ENCODE measurements around the gene EIF2B4.

DNA sequence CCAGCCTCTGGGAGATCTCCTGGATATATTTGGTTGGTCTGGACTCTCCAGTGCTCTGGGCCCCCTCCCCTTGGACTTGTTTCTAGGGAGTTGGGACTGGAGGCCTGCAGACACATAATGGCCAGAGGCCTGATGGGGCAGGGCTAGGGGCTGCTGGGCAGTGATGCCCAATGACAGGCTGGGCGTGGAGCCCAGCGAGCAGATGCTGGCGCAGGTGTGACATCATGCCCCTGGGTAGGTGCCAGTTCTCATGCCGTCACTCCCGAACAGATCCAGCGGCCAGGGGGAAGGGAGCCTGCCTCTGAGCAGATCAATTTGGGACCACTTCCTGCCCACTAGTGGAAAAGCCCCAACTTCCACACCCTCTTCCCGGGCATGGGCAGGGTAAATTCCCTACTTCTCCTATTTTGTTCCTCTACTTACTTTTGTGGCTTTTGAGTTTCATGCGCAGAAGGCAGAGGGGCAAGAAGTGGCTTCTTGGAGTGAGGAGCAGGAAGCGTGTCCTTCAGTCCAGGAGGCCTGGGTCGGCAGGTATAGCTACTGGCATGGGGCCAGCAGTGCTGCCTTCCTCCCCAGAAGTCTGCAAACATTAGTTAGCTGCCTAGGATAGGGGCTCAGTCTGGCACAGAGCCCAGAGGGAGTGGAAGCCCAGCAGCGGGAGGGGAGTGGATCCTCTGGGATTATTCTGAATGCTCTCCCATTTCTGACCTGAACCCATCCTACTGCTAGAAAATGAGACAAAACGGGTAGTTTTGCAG, 53.3 kb downstream of the EIF2B4 start:
- TF ChIP-seq HDAC6 (IDR thresholded peaks at IDR 0.05; ENCODE audit: low read depth, low read length) (no peak), ZNF234 (CRISPR knock-in tag; conservative IDR thresholded peaks at IDR 0.05) (no peak), ZNF121 (CRISPR knock-in tag; IDR thresholded peaks at IDR 0.05) (no peak), NR1H2 (CRISPR knock-in tag; IDR thresholded peaks at IDR 0.05; ENCODE audit: borderline replicate concordance, low read depth) (no peak), TCF7 (IDR thresholded peaks at IDR 0.05; ENCODE audit: low read depth) (no peak), ZBTB8A (CRISPR knock-in tag; IDR thresholded peaks at IDR 0.05; ENCODE audit: borderline replicate concordance, low read depth) (no peak), KDM5A (IDR thresholded peaks at IDR 0.05; ENCODE audit: borderline replicate concordance, low read length) (no peak), JUND (CRISPR knock-in tag; IDR thresholded peaks at IDR 0.05) (no peak)
- TF ChIP-seq, protein P1, sequence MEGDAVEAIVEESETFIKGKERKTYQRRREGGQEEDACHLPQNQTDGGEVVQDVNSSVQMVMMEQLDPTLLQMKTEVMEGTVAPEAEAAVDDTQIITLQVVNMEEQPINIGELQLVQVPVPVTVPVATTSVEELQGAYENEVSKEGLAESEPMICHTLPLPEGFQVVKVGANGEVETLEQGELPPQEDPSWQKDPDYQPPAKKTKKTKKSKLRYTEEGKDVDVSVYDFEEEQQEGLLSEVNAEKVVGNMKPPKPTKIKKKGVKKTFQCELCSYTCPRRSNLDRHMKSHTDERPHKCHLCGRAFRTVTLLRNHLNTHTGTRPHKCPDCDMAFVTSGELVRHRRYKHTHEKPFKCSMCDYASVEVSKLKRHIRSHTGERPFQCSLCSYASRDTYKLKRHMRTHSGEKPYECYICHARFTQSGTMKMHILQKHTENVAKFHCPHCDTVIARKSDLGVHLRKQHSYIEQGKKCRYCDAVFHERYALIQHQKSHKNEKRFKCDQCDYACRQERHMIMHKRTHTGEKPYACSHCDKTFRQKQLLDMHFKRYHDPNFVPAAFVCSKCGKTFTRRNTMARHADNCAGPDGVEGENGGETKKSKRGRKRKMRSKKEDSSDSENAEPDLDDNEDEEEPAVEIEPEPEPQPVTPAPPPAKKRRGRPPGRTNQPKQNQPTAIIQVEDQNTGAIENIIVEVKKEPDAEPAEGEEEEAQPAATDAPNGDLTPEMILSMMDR (CRISPR knock-in tag; IDR thresholded peaks at IDR 0.05) = no peak
- TF ChIP-seq, protein P2, sequence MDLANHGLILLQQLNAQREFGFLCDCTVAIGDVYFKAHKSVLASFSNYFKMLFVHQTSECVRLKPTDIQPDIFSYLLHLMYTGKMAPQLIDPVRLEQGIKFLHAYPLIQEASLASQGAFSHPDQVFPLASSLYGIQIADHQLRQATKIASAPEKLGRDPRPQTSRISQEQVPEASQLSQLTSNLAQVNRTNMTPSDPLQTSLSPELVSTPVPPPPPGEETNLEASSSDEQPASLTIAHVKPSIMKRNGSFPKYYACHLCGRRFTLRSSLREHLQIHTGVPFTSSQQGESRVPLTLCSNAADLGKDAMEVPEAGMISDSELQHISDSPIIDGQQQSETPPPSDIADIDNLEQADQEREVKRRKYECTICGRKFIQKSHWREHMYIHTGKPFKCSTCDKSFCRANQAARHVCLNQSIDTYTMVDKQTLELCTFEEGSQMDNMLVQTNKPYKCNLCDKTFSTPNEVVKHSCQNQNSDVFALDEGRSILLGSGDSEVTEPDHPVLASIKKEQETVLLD (CRISPR knock-in tag; IDR thresholded peaks at IDR 0.05; ENCODE audit: low read depth) = no peak
